HepG2 (cell line): ENCODE data around the gene ZNRD2. TPM values are rescaled to one million over a fixed set of nuclear protein-coding genes. Genes with fewer than 3 reads are reported as not detected.

Experiments
- ATAC-seq: fragments of 200-7000 bp; cut with Tn5 transposase; 3 replicates; pipeline ENCODE4 v1.9.1; 2020; ENCODE audit warnings: mild to moderate bottlenecking, moderate library complexity
- BruUV-seq: library from RNA; stranded (reverse); fragments of 400-500 nt; replicated peaks from 2 replicates; lab custom pipeline; 2021; lab: Mats Ljungman, UMichigan
- CTCF ChIA-PET: fragments of 300-600 bp; formaldehyde crosslinking; extraction: SDS; loops from one replicate; lab custom pipeline; 2021; ENCODE audit warnings: low total read pairs, inconsistent platforms, low intra/inter-chr PET ratio; lab: Yijun Ruan, JAX
- POLR2A ChIA-PET: fragments of 350-600 bp; sonication (Branson Sonifier 250); formaldehyde crosslinking; loops from one replicate; lab custom pipeline; 2020; ENCODE audit warnings: antibody characterized with exemption, inconsistent platforms; lab: Yijun Ruan, JAX
- DNase-seq: peaks from one replicate; pipeline ENCODE4 v3.0.0-alpha.2; 2015; ENCODE audit warnings: low spot score
- FAIRE-seq: peaks from 3 replicates; lab custom pipeline; 2011; peaks lifted over from hg19 to GRCh38; lab: Jason Lieb, UNC
- H2AFZ ChIP-seq: one replicate; pipeline ENCODE4 v1.6.1; 2011; ENCODE audit warnings: low read length, inconsistent platforms
- H3K27ac ChIP-seq: fragments of 300-600 bp; 3 replicates; pipeline ENCODE4 v1.8.0; 2011; ENCODE audit warnings: mixed run types, mild to moderate bottlenecking, mixed read lengths, low read length, inconsistent platforms; ENCODE audit not compliant: insufficient read depth; ENCODE audit errors: extremely low read length
- H3K27me3 ChIP-seq, 2 experiments: fragments of 200-600 bp in 1 of 2; 2 replicates in 1 of 2; 3 replicates in 1 of 2; pipeline versions ENCODE4 v1.6.0 to v1.8.0; 2011; ENCODE audit warnings: low read length in 2 of 2, mild to moderate bottlenecking in 2 of 2, moderate library complexity in 2 of 2, inconsistent platforms in 1 of 2; ENCODE audit not compliant: insufficient read depth in 2 of 2, control insufficient read depth in 1 of 2
- H3K36me3 ChIP-seq, 2 experiments: fragments of 200-600 bp in 1 of 2; replicated peaks in 1 of 2; 2 replicates in 1 of 2; 3 replicates in 1 of 2; pipeline versions ENCODE4 v1.5.1 to v1.8.0; 2011; ENCODE audit warnings: low read length in 2 of 2, inconsistent platforms in 1 of 2; ENCODE audit not compliant: insufficient read depth in 2 of 2, control insufficient read depth in 1 of 2
- H3K4me1 ChIP-seq: 2 replicates; pipeline ENCODE4 v1.5.1; 2012; ENCODE audit warnings: low read length, inconsistent platforms; ENCODE audit not compliant: insufficient read depth
- H3K4me2 ChIP-seq: 2 replicates; pipeline ENCODE4 v1.6.0; 2011; ENCODE audit warnings: low read depth, low read length, inconsistent platforms
- H3K4me3 ChIP-seq, 3 experiments: fragments of 200-600 bp in 1 of 3; sonication (generic), shearing (Covaris generic) in 1 of 3; replicated peaks in 1 of 3; 2 replicates each; pipeline ENCODE4 v1.5.1; 2011 to 2016; ENCODE audit warnings: low read length in 3 of 3, inconsistent platforms in 2 of 3, low read depth in 2 of 3, mild to moderate bottlenecking in 2 of 3, control low read depth in 1 of 3, mixed read lengths in 1 of 3; ENCODE audit not compliant: insufficient read depth in 1 of 3
- H3K79me2 ChIP-seq: one replicate; pipeline ENCODE4 v1.6.1; 2011; ENCODE audit warnings: low read length, inconsistent platforms; ENCODE audit not compliant: insufficient read depth
- H3K9ac ChIP-seq: 2 replicates; pipeline ENCODE4 v1.6.0; 2011; ENCODE audit warnings: mild to moderate bottlenecking, low read depth, low read length, inconsistent platforms; ENCODE audit not compliant: insufficient read depth
- H3K9me3 ChIP-seq: 2 replicates; pipeline ENCODE4 v1.5.1; 2012; ENCODE audit warnings: mild to moderate bottlenecking, low read length
- H4K20me1 ChIP-seq: 2 replicates; pipeline ENCODE4 v1.6.0; 2011; ENCODE audit warnings: inconsistent platforms, mild to moderate bottlenecking, low read length, moderate library complexity; ENCODE audit not compliant: insufficient read depth
- CSRNP1 ChIP-seq: sonication (generic); formaldehyde crosslinking; IDR thresholded peaks from 2 replicates; pipeline ENCODE4 v1.8.1; 2023; ENCODE audit warnings: mild to moderate bottlenecking, missing genetic modification reagents
- ZBTB40 ChIP-seq, 2 experiments: fragments of 450-650 bp in 1 of 2; sonication (generic) in 1 of 2; formaldehyde crosslinking in 1 of 2; IDR thresholded peaks; 2 replicates each; pipeline versions ENCODE4 v1.6.1 to v1.8.0; 2016 to 2022; ENCODE audit warnings: antibody characterized with exemption in 1 of 2, mild to moderate bottlenecking in 1 of 2, missing genetic modification reagents in 1 of 2
- ZNF350 ChIP-seq: sonication (generic); formaldehyde crosslinking; IDR thresholded peaks from 2 replicates; pipeline ENCODE4 v1.4.0; 2020; ENCODE audit warnings: mild to moderate bottlenecking, low read depth, missing genetic modification reagents, borderline replicate concordance
- ZNF512B ChIP-seq: sonication (generic); formaldehyde crosslinking; IDR thresholded peaks from 2 replicates; pipeline ENCODE4 v1.5.1; 2020; ENCODE audit warnings: missing genetic modification reagents, mild to moderate bottlenecking, borderline replicate concordance
- ZNF619 ChIP-seq: sonication (generic); formaldehyde crosslinking; IDR thresholded peaks from 2 replicates; pipeline ENCODE4 v1.4.0; 2020; ENCODE audit warnings: mild to moderate bottlenecking, missing genetic modification reagents
- ZSCAN29 ChIP-seq: sonication (generic); formaldehyde crosslinking; conservative IDR thresholded peaks from 2 replicates; pipeline ENCODE4 v1.4.0; 2020; ENCODE audit warnings: mild to moderate bottlenecking, missing genetic modification reagents
- WGBS: methylation state at CpG from one replicate; pipeline ENCODE4 v1.1.6; 2017; ENCODE audit warnings: low lambda C conversion rate; 5-methylcytosine and 5-hydroxymethylcytosine counted together
- in situ Hi-C: cut with HindIII; loops from 2 replicates; pipeline ENCODE4 v1.10.0; 2017; ENCODE audit warnings: low pct_unique_long_range_greater_than_20kb; ENCODE audit not compliant: extremely low pct_ligation_motif_present
- intact Hi-C: fragments of 100-400 bp; cut with micrococcal nuclease; formaldehyde crosslinking; loops from one replicate; pipeline ENCODE4 v1.10.0; 2022; ENCODE audit not compliant: unreplicated experiment
- polyA plus RNA-seq, 8 experiments: library from polyadenylated mRNA; depleted of rRNA in 3 of 8; stranded (reverse) in 7 of 8; unstranded in 1 of 8; fragments of >200 nt; fragmentation: Illumina TruSeq in 4 of 8; extraction: Trizol in 4 of 8; gene quantifications; 2 replicates each; pipeline versions ENCODE4 v1.2.1 to v1.2.3, GENCODE V29; 2011 to 2016; ENCODE audit warnings: low read depth in 4 of 8, missing spikeins in 1 of 8, mixed read lengths in 1 of 8; ENCODE audit not compliant: insufficient read depth in 1 of 8
- total RNA-seq, 5 experiments: library from RNA; depleted of rRNA; stranded (reverse); fragments of >200 nt; fragmentation: Illumina TruSeq; extraction: Trizol; gene quantifications; 2 replicates each; pipeline ENCODE4 v1.2.3, GENCODE V29; 2016; ENCODE audit warnings: low read depth in 1 of 5

Gene ZNRD2
- total and polyA plus RNA-seq, 2 of the 13 experiments (the other 11 are each of a cell fraction or from before 2014, with no cell fraction given): 29.2 to 34.0 TPM

- TF ChIP-seq ZBTB40 (IDR thresholded peaks at IDR 0.05) (no peak), ZBTB40 (CRISPR knock-in tag; IDR thresholded peaks at IDR 0.05) (no peak; the same call in 1 of the 2 replicates)
Measured at GRCh38 chr11:65558930-65559509, 11.3 kb upstream of the ZNRD2 start (continued).

- peak overlapping the region; percentile 97 for H3K4me2 ChIP-seq
- no peak for FAIRE-seq
- H3K79me2 ChIP-seq: peaks cover 8% of the 10 kb centered on the region
- no peak overlapping the region for H2AFZ ChIP-seq
- CTCF ChIA-PET: no interaction called here
- intact Hi-C loops (no loop called here), in situ Hi-C loops (loop anchor here (10.0 kb wide), 1 partner anchor 295 kb away; the partner anchor contains the start of gene CFL1)
- peak overlapping the region in 1 of 3 experiments; percentile 89; a peak in 4 of 6 replicates for H3K4me3 ChIP-seq
- H3K27me3 ChIP-seq: no peaks in the 10 kb centered on the region
- peaks cover 3% of the 10 kb centered on the region; the same call in 1 of the 2 replicates for H4K20me1 ChIP-seq
- no peak overlapping the region for H3K27ac ChIP-seq
- 39% methylated on average over 5 of the region's 5 CpGs for WGBS
- no peaks in the 10 kb centered on the region for H3K9me3 ChIP-seq
- no peak for DNase-seq
- POLR2A ChIA-PET: interaction anchor here (0.9 to 3.4 kb wide), 11 partner anchors 8 to 137 kb away, joined by 3 to 34 read pairs (median 7); partner anchors contain the start of genes FAM89B, MALAT1, NEAT1 and PCNX3
- H3K4me1 ChIP-seq: peaks cover 75% of the 10 kb centered on the region
- no TSS peak for BruUV-seq
- H3K9ac ChIP-seq: peak overlapping the region; percentile 89
- H3K36me3 ChIP-seq: no peaks in the 10 kb centered on the region
- no peak for ATAC-seq
- TF ChIP-seq ZNF619 (CRISPR knock-in tag) (no peak), ZSCAN29 (CRISPR knock-in tag) (no peak), CSRNP1 (CRISPR knock-in tag) (0 out of 2 replicates have a peak, but pooled peaks have one; percentile 10), ZNF512B (CRISPR knock-in tag) (no peak), ZNF350 (CRISPR knock-in tag) (no peak)
Measured at GRCh38 chr11:65559535-65559934, 10.7 kb upstream of the ZNRD2 start.
